ENCODE data around the gene ADGRB3.
A peak's percentile ranks its signal among the peaks of the same experiment; 100 is the strongest.

ADGRB3 gene

DNA sequence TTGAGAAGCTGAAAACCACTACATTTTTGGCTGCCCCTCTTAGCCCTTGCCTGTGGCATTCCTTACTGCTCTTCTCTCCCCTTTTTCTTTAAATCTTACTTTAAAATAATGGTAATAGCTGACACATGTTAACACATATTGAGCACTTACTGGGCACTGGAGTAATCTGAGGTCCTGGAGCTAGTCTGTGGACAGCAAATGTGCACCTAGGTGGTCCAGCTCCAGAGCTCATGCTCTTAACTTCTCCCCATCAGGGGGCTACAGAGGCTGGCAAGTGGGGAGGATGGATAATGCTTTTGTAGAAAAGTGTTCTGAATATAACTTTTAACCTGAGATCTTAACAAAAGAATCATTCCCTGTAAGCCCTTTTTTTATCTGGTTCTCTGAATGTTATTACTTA lies 74.8 kb downstream of the ADGRB3 start:
- no peak for DNase-seq

DNA sequence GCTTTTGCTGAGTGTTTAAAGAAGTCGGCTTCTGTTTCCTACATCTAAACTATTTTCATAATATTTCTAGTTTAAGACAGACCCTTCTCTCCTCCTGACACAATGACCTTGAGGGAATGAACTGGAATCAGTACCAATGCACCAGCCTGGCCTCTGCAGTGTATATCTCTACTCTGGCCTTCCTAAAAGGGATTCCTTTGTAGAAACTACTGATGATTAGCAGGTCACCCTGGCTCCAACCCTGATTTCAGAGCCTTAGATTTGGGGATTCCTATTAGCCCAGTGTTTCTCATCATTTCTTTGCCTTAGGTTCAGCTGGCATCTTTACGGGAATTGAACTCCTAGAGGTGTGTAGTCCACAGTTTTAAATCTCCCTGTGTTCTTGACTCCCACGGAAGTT lies 75.4 kb downstream of the ADGRB3 start:
- no peak for DNase-seq

- DNase-seq = no peak
These were observed 75.8 kb downstream of the ADGRB3 start for GRCh38 chr6:68710916-68711315.

DNA sequence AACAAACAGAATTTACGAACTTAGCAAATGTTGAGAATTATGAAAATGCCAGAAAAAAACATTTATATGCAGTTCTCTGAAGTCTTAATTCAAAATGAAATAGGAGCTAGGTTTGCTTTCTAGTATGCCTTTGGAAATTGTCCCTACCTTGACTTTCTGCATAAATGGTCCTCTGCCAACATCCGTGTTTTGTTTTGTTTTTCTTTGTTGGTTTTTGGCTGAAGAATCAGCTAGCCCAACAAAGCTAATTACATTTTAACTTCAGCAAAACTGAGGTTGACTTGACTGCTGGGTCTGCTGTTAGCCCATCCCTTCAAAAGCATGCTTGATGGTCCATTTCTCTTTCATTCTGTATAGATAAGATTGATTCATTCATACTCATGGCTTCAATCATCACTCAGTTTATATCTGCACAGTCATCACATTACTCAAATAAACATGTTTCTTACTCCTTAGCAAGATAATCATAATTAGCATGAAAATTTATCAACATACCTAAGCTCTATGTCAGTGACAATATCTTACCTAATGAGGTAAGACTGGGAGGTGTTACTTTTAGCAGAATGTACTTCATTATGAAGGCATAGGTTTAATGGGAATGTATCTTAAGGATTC lies 76.4 kb downstream of the ADGRB3 start:
- DNase-seq = no peak

GRCh38 chr6:68716620-68717019 lies 81.5 kb downstream of the ADGRB3 start:
- no peak for DNase-seq

DNA sequence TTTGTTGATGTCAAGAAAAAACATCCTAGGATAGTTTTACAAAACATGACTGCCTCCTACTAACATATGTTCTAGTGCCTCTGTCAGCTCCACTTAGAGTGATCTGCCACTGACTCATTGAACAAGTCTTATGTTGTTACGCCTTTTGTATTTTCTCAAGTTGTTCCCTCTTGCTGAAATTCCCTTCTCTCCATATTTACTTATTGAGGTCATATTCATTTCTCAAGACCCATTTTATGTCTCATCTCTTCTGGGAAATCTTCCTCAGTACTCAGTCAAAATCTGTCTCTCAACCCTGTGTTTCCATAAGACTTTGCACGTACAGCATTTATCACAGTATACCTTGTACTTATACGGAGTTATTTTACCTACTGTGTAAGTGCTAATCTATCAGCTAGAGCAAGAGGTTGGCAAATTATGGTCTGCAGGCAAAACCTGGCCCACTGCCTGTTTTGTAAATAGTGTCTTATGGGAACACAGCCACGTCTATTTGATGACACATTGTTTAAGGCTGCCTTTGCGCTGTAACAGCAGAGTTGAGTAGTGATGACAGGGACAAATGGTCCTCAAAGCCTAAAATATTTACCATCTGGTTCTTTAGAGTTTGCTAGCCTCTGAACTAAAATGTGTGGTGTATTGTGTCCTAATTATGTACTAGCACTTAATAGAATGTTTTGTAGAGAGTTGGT lies 83.4 kb downstream of the ADGRB3 start:
- DNase-seq = no peak

DNA sequence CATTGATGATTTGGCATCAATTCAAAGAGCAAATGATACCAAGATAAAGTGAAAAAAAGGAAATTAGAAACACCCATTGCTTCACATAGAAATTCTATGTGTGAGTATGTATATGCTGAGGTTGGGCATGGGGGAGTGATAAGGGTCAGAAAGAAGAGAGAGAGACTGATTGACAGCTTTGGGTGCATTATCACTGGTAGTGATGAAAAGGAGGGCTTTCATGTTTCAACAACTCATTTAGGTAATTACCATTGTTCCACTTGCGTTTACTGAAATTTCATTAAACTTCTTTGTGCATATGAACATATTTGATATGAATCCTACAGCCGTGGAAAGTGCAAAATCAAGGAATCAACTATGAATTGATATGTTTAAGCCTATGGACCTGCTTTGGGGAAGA lies 84.7 kb downstream of the ADGRB3 start:
- DNase-seq = no peak

DNA sequence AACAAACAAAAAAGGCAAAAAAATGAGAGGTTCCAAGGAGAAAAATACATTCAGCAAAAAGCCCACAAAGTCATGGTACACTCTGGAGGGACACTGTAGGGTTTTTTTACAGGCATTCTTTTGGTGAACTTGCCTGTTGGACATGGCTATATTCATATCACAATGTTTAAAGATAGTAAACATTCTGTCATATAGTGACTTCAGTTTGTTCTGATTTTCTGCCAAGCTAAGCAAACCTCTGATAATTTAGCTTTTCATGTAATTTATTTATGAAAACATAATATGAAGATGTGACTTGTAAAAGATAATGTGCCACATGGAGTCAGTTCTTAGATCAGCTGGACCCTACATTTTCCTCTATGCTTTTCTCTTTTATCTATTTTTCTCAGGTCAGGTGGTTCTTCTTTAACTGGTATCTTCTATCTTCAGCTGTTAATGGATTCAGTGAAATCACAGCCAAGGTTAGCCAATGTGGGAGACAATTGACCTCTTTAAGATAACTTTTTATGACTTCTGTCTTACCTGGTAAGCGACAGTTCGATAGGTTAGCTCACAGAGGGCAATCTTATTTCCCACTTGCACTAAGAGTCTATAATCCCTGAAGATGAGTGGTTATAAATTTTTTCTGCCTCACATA lies 87.9 kb downstream of the ADGRB3 start:
- no peak for DNase-seq

DNA sequence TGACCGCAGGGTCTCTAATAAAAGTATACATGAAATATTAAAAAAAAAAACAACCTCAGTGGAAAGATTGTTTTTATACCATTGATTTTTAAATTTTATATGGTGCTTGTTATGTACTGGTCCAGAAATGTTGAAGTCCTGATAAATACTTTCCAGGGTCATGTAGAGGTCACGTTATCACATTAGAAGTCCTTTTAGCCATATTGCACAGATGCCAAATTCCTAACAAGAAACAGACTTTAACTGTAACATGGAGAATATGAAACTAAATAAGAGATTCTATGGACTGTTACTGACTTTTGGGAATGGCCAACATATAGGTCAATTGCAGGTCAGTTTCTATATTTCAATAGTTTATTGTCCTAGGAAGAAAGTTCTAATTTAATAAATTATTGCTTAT lies 89.0 kb downstream of the ADGRB3 start:
- DNase-seq = no peak

GRCh38 chr6:68726337-68726736 lies 91.3 kb downstream of the ADGRB3 start:
- peak; percentile 41 for DNase-seq

DNA sequence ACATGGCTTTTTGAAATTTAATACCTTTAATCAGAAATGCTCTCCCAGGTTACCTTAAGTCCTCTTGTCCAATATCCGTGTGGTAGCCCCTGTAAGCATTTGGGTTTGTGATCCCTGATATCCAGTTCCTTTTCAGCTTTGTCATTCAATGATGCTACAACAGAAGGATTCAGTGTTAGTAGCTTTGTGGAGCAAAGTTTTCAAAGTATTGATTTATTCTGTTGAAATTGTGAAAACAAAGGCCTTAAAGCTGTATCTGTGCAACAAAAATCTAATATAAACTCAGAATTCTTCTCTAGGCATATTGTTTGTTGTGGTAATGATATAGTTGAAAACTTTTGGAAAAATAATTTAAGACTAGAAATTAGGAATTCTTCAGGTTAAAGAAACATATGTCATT lies 91.9 kb downstream of the ADGRB3 start:
- DNase-seq = no peak

- no peak for DNase-seq
These were observed 92.6 kb downstream of the ADGRB3 start for GRCh38 chr6:68727699-68728098.

DNA sequence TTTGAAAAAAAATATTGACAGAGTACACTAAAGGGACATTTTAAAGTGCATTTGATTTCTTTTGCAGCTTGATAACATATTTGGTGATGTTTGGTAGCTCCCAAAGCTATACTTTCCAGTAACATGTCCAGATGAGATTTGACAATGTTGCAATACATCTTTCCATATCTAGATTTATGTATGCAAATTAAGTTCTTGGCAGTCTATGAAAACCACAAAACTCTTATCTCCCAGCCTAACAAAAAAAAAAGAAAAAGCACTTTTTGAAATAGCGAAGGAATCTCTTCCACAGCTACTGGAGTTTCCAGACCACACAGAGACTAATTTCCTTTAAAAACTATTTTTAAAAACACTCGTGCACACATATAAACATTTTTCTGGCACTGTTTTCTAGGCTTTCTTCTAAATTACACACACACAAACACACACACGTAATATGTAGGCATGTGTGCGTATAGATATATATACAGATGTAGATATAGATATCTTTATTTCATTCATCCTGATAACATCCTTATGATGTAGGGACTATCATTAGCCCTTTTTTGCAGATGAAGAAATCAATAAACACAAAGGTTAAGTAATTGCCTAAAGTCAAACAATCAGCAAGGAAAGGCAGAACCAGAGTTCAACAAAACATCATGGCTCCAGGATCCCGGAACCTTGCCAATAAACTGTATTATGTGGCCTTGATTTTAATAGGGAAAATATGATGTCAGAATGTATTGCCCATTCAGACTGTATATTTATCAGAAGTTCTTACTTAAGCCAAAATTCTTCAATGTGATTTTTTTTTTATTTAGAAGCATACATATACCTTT lies 93.3 kb downstream of the ADGRB3 start:
- DNase-seq = no peak

DNA sequence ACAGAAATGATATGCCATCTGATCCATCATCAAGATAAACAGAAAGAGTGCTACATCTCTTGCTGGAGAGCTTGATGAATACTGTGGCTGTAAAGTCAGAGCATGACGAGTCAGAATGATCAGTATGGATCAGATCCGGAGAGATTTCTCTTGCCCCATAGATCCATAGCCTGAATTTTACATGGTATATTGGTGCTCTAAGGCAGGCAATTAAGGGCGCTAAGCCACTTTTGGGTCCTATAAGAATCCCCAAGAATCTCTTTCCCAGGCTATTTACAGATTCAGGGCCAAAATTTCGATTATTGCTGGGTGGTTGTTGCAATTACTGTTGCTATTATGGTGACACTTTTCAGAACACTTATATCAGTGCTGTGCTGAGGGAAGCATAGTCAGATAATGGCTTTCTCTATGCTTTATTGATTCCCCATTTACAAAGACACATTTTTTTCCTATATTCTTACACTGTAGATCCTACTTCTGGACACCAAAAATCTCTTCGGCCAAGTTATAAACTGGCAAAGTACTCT lies 94.4 kb downstream of the ADGRB3 start:
- no peak for DNase-seq

DNA sequence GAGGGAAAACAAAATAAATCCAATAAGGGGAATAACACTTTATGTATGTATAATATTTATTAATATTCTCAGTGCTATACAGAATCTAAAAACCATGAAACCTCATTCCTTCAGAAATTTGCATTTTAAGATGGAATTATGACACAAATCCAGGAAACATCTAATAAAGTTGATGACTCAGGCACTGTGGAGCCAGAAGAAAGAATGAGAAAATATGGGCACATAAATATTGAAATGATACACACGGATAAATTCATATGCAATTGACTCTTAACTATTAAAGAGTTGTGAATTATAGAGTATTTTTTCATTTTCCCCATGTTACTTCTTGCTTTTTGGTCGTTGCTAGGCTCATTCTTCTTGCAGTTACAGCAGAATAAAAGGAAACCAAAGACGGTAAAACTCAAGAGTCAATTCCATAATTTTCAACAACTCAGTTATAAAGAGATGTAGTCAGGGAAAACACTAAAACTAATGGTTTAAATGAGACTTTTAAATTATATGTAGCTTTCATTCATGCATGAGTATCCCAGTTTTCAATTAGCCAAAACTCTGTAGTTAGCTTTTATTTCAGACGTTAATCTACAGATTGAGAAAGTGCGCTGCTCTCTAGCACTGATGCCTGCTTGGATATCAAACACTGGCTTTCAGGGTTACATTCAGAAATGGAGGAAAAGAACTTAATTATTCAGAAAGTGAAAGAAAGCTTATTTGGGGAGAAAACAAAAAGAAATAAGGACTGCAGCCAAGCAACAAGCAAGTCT lies 95.4 kb downstream of the ADGRB3 start:
- DNase-seq = no peak

DNA sequence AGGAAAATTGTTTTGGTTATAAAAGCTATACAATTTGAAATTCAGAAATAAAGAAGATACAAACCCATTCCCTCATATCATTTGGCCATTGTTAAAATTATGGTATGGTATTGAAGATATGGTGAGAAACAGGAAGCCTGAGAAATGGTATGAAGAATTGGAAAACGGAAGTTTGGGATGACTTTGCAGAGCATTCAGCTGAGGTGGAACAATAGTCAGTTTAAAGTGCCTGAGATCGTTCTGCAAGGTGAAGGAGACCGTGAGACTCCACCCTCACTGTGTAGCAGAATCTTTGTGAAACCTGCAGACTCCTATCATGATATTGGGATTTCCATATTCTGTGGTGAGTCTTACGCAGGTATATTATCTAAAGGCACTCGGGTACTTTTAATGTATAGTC lies 97.3 kb downstream of the ADGRB3 start:
- no peak for DNase-seq

DNA sequence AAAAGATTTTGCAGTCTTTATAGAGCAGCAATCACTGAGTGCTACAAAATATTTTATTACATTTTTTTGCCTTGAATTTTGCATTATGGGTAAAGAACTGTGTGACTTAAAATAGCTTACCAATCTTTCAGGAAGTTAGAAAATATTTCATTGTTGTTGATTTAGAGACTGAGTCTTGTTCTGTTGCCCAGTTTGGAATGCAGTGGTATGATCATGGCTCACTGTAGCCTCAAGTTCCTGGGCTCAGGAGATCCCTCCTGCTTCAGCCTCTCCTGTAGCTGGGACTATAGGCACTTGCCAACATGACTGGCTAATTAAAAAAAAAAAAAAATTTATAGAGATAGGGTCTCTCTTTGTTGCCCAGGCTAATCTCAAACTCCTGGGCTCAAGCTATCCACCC lies 100.8 kb downstream of the ADGRB3 start:
- no peak for DNase-seq

DNA sequence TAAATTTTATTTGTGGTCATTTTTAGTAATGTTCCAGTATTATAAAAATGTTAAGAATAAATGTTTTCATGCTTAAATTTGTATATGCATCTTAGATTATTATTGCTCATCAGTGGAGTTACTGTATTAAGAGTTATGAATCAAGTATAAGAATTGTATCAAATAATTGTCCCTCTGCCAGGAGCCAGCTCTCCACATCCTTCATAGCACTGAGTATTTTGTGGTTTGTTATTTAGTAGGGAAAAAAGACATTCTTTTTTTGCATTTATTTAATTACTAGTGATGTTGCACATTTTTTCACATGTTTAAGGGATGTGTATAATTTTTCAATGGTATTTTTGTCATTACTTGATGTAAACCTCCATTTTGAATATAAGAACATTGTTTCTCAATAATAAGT lies 102.0 kb downstream of the ADGRB3 start:
- no peak for DNase-seq

DNA sequence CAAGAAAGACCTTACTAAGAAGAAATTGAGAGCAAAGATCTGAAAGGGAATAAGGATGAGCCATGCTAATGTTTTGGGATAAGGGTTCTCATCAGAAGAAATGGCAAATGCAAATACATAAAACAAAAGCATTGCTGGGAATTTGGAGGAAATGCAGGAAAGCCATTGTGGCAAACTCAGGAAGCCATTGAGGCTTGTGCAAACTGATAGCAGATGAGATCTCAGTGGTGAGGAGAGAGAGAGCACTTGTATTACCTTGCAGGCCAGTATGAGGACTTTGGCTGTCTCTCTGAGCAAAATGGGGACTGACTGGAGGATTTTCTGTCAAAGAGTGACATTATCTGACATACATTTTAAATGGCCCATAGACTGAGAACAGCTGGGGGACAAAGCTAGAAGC lies 103.0 kb downstream of the ADGRB3 start:
- DNase-seq = no peak

GRCh38 chr6:68740828-68741500 lies 105.9 kb downstream of the ADGRB3 start:
- no peak for DNase-seq

- no peak for DNase-seq
These were observed 106.7 kb downstream of the ADGRB3 start for GRCh38 chr6:68741501-68742386.

Measured in NCI-H2171 (cell line).